ENCODE results near the gene TACC2. TPM values are rescaled to one million over a fixed set of nuclear protein-coding genes. Genes with fewer than 3 reads are reported as not detected.

The TACC2 gene
- total RNA-seq, 1 donor from 2014 or later = 56.6 TPM

DNA sequence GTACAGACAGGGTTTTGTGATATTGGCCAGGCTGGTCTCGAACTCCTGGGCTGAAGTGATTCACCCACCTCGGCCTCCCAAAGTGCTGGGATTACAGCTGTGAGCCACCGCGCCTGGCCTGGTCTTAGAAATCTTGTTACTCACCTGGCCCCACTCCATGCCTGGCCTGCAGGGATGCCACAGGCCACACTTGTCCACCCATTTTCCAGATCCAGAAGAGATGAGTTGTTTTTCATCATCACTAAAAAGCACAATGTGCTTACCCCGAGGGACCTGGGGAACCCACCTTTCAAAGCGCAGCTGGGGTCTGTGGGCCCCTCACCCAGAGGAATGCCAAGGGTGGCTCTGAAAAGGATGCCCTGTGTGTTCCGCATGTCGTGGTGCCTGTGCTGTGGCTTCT lies 134.2 kb downstream of the TACC2 start:
- TF ChIP-seq CTCF (IDR thresholded peaks at IDR 0.05) = no peak
- Mint-ChIP-seq H3K4me3 (ENCODE audit: unreplicated experiment) (no peak overlapping the region), H3K27me3 (ENCODE audit: low read depth) (no peaks in the 10 kb centered on the region), H3K36me3 (ENCODE audit: low read depth) (no peaks in the 10 kb centered on the region), H3K27ac (ENCODE audit: unreplicated experiment) (no peak overlapping the region), H3K4me1 (ENCODE audit: low read depth) (peaks cover 53% of the 10 kb centered on the region), H3K9me3 (ENCODE audit: low read depth) (no peaks in the 10 kb centered on the region)
- DNase-seq (ENCODE audit: low spot score) = no peak

DNA sequence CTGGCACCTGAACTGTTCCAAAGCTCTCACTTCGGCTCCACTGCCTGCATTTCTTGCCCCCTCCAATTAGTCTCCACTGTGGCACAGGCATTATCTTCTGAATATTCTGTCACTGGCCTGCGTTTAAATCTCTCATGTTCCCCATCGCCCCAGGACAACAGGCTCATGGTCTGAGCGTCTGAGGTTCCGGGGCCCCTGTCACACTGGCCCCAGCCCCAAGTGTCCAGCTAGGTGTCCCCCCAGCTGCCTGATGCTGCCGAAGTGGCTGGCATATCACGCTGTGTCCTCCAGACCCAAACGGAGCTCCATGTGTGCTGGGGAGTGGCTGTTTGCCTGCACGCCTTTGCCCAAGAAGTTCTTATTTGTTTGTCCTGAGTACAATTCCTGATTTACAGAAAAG lies 135.4 kb downstream of the TACC2 start:
- H3K4me3 Mint-ChIP-seq (ENCODE audit: unreplicated experiment) = no peak overlapping the region
- peaks cover 53% of the 10 kb centered on the region for H3K4me1 Mint-ChIP-seq (ENCODE audit: low read depth)
- H3K9me3 Mint-ChIP-seq (ENCODE audit: low read depth) = no peaks in the 10 kb centered on the region
- H3K27ac Mint-ChIP-seq (ENCODE audit: unreplicated experiment) = no peak overlapping the region
- no peak for TF ChIP-seq CTCF (IDR thresholded peaks at IDR 0.05)
- H3K27me3 Mint-ChIP-seq (ENCODE audit: low read depth) = no peaks in the 10 kb centered on the region
- no peaks in the 10 kb centered on the region for H3K36me3 Mint-ChIP-seq (ENCODE audit: low read depth)
- no peak for DNase-seq (ENCODE audit: low spot score)

DNA sequence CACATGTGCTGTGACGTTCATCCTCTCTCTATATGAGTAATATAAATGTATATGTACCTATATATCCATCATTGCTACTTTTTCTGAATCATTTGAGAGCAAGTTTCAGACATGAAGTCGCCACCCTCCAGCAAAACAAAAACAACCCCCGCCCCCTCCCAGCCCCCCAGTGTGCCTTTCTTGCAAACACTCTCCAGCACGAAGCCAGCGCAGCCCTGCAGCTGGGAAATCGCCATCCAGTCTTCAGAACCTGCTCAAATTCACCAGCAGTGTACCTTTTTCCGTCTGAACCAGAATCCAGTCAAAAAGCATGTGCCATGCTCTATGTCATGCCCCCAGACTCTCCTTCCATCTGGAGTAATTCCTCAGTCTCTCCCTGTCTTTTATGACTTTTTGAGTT lies 135.8 kb downstream of the TACC2 start:
- H3K9me3 Mint-ChIP-seq (ENCODE audit: low read depth) = no peaks in the 10 kb centered on the region

DNA sequence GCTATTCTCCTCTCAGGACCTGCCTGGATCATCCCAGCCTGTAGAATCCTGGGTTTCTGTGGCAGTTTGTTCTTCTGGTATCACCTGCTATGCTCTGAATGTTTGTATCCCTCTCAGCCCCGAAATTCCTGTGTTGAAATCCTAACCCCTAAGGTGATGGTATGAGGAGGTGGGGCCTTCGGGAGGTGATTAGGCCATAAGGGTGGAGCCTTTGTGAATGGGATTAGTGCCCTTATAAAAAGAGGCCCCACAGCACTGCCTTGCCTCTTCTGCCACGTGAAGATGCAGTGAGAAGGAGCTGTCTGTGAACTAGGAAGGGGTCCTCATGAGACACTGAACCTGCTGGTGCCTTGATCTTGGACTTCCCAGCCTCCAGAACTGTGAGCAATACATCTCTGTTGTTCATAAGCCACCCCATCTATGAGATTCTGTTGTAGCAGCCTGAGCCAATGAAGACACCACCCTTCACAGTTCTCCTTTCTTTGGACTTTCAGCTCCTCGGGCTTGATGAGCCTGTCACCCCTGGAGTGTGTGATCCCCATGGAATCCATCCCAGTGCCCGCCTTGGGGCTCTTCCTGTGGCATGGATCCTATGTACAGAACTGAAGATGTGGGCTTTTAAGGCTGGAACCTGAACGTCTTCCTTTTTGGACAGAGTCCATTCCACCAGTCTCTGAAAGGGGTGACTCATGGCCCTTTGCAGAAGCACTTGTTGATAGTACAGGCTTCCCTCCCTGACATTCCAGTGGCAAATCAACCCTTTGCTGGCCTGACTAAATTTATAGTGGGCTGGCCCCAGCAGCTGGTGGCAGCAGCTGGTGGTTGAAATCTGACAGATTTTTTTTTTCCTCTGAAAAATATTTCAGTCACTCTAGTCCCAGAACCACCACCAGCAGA lies 138.0 kb downstream of the TACC2 start:
- Mint-ChIP-seq H3K27me3 (ENCODE audit: low read depth) (no peaks in the 10 kb centered on the region), H3K9me3 (ENCODE audit: low read depth) (no peaks in the 10 kb centered on the region), H3K4me1 (ENCODE audit: low read depth) (peaks cover 63% of the 10 kb centered on the region), H3K27ac (ENCODE audit: unreplicated experiment) (peak overlapping the region; percentile 98), H3K36me3 (ENCODE audit: low read depth) (no peaks in the 10 kb centered on the region), H3K4me3 (ENCODE audit: unreplicated experiment) (peak overlapping the region; percentile 66)
- TF ChIP-seq CTCF (IDR thresholded peaks at IDR 0.05) = no peak
- no peak for DNase-seq (ENCODE audit: low spot score)

More for the DNA sequence above, 135.8 kb downstream of the TACC2 start:
- no peak for DNase-seq (ENCODE audit: low spot score)
- H3K27me3 Mint-ChIP-seq (ENCODE audit: low read depth) = no peaks in the 10 kb centered on the region
- no peak for TF ChIP-seq CTCF (IDR thresholded peaks at IDR 0.05)
- H3K4me1 Mint-ChIP-seq (ENCODE audit: low read depth) = peaks cover 53% of the 10 kb centered on the region
- no peaks in the 10 kb centered on the region for H3K36me3 Mint-ChIP-seq (ENCODE audit: low read depth)
- no peak overlapping the region for H3K4me3 Mint-ChIP-seq (ENCODE audit: unreplicated experiment)
- no peak overlapping the region for H3K27ac Mint-ChIP-seq (ENCODE audit: unreplicated experiment)

DNA sequence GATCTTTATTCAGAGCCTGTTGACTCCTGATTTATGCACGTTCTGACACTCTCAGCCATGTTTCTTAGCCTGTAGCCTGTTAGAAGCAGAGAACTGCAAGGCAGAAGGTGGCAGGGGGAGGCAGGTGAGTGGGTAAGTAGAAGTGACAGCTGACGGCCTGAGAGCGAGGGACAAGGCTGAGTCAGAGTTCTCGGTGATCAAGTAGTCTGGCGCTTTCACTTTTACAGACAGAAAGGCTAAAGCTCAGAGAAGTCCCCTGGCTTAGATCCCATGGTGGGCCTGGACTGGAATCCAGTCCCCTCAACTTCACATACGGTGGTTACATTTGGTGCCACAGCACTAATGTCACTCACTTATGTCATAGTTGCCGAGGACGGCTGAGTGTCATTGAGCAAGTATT lies 139.0 kb downstream of the TACC2 start:
- peaks cover 1% of the 10 kb centered on the region for H3K36me3 Mint-ChIP-seq (ENCODE audit: low read depth)
- no peak for DNase-seq (ENCODE audit: low spot score)
- H3K9me3 Mint-ChIP-seq (ENCODE audit: low read depth) = no peaks in the 10 kb centered on the region
- TF ChIP-seq CTCF (IDR thresholded peaks at IDR 0.05) = no peak
- H3K4me3 Mint-ChIP-seq (ENCODE audit: unreplicated experiment) = peak overlapping the region; percentile 66
- H3K4me1 Mint-ChIP-seq (ENCODE audit: low read depth) = peaks cover 72% of the 10 kb centered on the region
- no peaks in the 10 kb centered on the region for H3K27me3 Mint-ChIP-seq (ENCODE audit: low read depth)
- H3K27ac Mint-ChIP-seq (ENCODE audit: unreplicated experiment) = peak overlapping the region; percentile 98

All from chondrocyte (in vitro differentiated cells).